ENCODE measurements around the gene EDAR.

Gene EDAR

GRCh38 chr2:109013051-109013450 lies 24.0 kb upstream of the EDAR start:
- H3K27me3 ChIP-seq (replicated peaks; ENCODE audit: control insufficient read depth, insufficient read depth, low read length): no peaks in the 10 kb centered on the region; the same call in 1 of the 2 replicates
- DNase-seq (ENCODE audit: extremely low read depth, insufficient read length): no peak
- no peak for TF ChIP-seq CTCF (IDR thresholded peaks at IDR 0.05; ENCODE audit: insufficient read depth, low read length, poor library complexity, severe bottlenecking)
- no peak overlapping the region for H3K4me3 ChIP-seq (replicated peaks; ENCODE audit: low read depth, low read length)
- no peaks in the 10 kb centered on the region for H3K36me3 ChIP-seq (ENCODE audit: control insufficient read depth, insufficient read depth, low read length)

DNA sequence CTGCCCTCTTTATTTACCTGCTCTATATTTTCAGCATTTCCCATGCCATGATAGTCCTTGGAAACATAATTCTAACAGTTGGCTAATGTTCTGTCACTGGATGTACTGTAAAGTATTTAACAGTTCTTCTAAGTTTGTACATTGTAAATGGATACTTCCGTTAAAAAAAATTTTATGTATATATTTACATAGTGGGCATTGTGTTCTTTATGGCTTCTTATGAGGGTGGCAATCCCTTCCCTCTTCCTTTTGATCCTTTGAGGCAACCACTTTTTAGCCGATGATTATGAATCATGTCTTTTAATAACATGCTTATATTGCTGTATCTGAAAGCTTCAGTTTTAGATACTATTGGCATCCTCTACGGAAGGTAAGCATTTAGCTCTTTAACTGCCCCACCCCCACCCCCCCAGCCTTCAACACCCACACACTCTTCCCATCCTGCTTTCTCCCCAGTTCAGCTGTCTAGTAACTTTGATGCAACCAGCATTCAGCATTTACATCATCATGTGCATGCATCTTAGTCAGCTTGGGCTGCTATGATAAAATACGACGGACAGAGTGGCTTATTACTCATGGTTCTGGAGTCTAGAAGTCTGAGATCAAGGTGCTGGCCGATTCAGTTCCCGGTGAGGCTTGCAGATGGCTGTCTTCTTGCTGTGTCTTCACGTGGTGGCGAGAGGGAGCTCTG lies 21.0 kb upstream of the EDAR start:
- no peak overlapping the region for H3K4me3 ChIP-seq (replicated peaks; ENCODE audit: low read depth, low read length)

GRCh38 chr2:109006971-109007370 lies 18.0 kb upstream of the EDAR start:
- Histone ChIP-seq H3K36me3 (ENCODE audit: control insufficient read depth, insufficient read depth, low read length) (no peaks in the 10 kb centered on the region), H3K27me3 (replicated peaks; ENCODE audit: control insufficient read depth, insufficient read depth, low read length) (no peaks in the 10 kb centered on the region), H3K4me3 (replicated peaks; ENCODE audit: low read depth, low read length) (no peak overlapping the region)
- TF ChIP-seq CTCF (IDR thresholded peaks at IDR 0.05; ENCODE audit: insufficient read depth, low read length, poor library complexity, severe bottlenecking): no peak
- DNase-seq (ENCODE audit: extremely low read depth, insufficient read length): no peak

More for the DNA sequence above, 21.0 kb upstream of the EDAR start:
- no peak for DNase-seq (ENCODE audit: extremely low read depth, insufficient read length)
- no peak for TF ChIP-seq CTCF (IDR thresholded peaks at IDR 0.05; ENCODE audit: insufficient read depth, low read length, poor library complexity, severe bottlenecking)
- H3K27me3 ChIP-seq (replicated peaks; ENCODE audit: control insufficient read depth, insufficient read depth, low read length): no peaks in the 10 kb centered on the region; the same call in 1 of the 2 replicates
- no peaks in the 10 kb centered on the region for H3K36me3 ChIP-seq (ENCODE audit: control insufficient read depth, insufficient read depth, low read length)

DNA sequence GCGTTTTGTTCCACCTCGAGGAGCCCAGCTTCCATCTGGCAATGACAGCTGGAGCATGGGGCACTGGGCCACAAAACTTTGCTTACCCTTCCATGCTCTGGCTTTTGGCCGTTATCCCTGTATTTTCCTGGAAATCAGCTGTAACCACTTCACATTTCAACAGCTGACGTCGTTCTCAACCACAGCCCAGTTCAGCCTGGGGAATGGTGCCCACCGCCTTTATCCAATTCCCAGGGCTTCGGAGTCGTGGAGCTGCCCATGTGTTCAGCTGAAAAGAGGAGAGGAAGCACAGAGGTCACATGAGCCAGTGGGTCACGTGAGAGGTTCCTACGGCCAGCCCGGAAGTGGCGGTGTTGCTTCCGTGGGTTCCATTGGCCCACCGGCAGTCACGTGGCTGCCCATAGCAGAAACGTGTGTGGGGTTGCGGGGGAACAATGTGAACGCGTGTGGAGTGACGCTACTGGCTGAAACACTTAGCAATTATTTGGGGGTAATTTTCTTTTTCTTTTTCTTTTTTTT lies 16.7 kb upstream of the EDAR start:
- no peak for DNase-seq (ENCODE audit: extremely low read depth, insufficient read length)
- TF ChIP-seq CTCF (IDR thresholded peaks at IDR 0.05; ENCODE audit: insufficient read depth, low read length, poor library complexity, severe bottlenecking): no peak
- Histone ChIP-seq H3K27me3 (replicated peaks; ENCODE audit: control insufficient read depth, insufficient read depth, low read length) (no peaks in the 10 kb centered on the region), H3K36me3 (ENCODE audit: control insufficient read depth, insufficient read depth, low read length) (no peaks in the 10 kb centered on the region), H3K4me3 (replicated peaks; ENCODE audit: low read depth, low read length) (no peak overlapping the region)

- H3K4me3 ChIP-seq (replicated peaks; ENCODE audit: low read depth, low read length): no peak overlapping the region
- TF ChIP-seq CTCF (IDR thresholded peaks at IDR 0.05; ENCODE audit: insufficient read depth, low read length, poor library complexity, severe bottlenecking): no peak
- no peak for DNase-seq (ENCODE audit: extremely low read depth, insufficient read length)
- no peaks in the 10 kb centered on the region for H3K36me3 ChIP-seq (ENCODE audit: control insufficient read depth, insufficient read depth, low read length)
- H3K27me3 ChIP-seq (replicated peaks; ENCODE audit: control insufficient read depth, insufficient read depth, low read length): no peaks in the 10 kb centered on the region; the same call in 1 of the 2 replicates
Measured at GRCh38 chr2:109001201-109001600, 12.2 kb upstream of the EDAR start.

Data from GM06990 (cell line).